Mesenchymal stem cell (in vitro differentiated cells and primary cell): ENCODE measurements around the gene GTF3C1.

Source experiments
- DNase-seq: peaks from one replicate; pipeline ENCODE4 v3.0.0-alpha.2; 2013
- H2AFZ ChIP-seq: one replicate; pipeline ENCODE4 v1.6.1; 2013; ENCODE audit warnings: low read depth, mild to moderate bottlenecking, control low read depth, inconsistent platforms, low read length, moderate library complexity
- H2AK5ac ChIP-seq: 2 replicates; pipeline ENCODE4 v1.6.1; 2013; ENCODE audit warnings: low read length, moderate library complexity, mild to moderate bottlenecking, inconsistent platforms; ENCODE audit not compliant: severe bottlenecking
- H2BK120ac ChIP-seq: one replicate; pipeline ENCODE4 v1.6.1; 2013; ENCODE audit warnings: low read depth, mild to moderate bottlenecking, inconsistent platforms, low read length, moderate library complexity
- H2BK12ac ChIP-seq, 2 experiments: one replicate each; pipeline ENCODE4 v1.6.1; 2013; ENCODE audit warnings: inconsistent platforms in 2 of 2, low read length in 2 of 2, mild to moderate bottlenecking in 2 of 2, moderate library complexity in 2 of 2, control low read depth in 1 of 2
- H2BK15ac ChIP-seq: one replicate; pipeline ENCODE4 v1.6.1; 2013; ENCODE audit warnings: mild to moderate bottlenecking, low read depth, inconsistent platforms; ENCODE audit not compliant: poor library complexity, severe bottlenecking
- H2BK5ac ChIP-seq: 2 replicates; pipeline ENCODE4 v1.6.1; 2013; ENCODE audit warnings: low read depth, mild to moderate bottlenecking, low read length, control low read depth, inconsistent platforms; ENCODE audit not compliant: poor library complexity, severe bottlenecking
- H3K14ac ChIP-seq, 2 experiments: one replicate each; pipeline ENCODE4 v1.6.1; 2013; ENCODE audit warnings: inconsistent platforms in 2 of 2, low read length in 2 of 2, control low read depth in 1 of 2, mild to moderate bottlenecking in 1 of 2, moderate library complexity in 1 of 2
- H3K18ac ChIP-seq, 2 experiments: one replicate each; pipeline ENCODE4 v1.6.1; 2013; ENCODE audit warnings: inconsistent platforms in 2 of 2, low read length in 2 of 2, control low read depth in 1 of 2, low read depth in 1 of 2, mild to moderate bottlenecking in 1 of 2
- H3K23ac ChIP-seq, 2 experiments: one replicate each; pipeline ENCODE4 v1.6.1; 2013; ENCODE audit warnings: inconsistent platforms in 2 of 2, low read length in 2 of 2, mild to moderate bottlenecking in 2 of 2, moderate library complexity in 2 of 2, control low read depth in 1 of 2
- H3K27ac ChIP-seq: 2 replicates; pipeline ENCODE4 v1.5.1; 2013; ENCODE audit warnings: mild to moderate bottlenecking, moderate library complexity, low read length, control low read depth, inconsistent platforms; ENCODE audit not compliant: poor library complexity, severe bottlenecking
- H3K27me3 ChIP-seq, 2 experiments: 2 replicates each; pipeline versions ENCODE4 v1.6.1 to v1.7.0; 2013; ENCODE audit warnings: low read length in 2 of 2, mild to moderate bottlenecking in 2 of 2, moderate library complexity in 2 of 2, control low read depth in 1 of 2, inconsistent platforms in 1 of 2; ENCODE audit not compliant: control insufficient read depth in 1 of 2, insufficient read depth in 1 of 2
- H3K36me3 ChIP-seq, 2 experiments: 2 replicates each; pipeline versions ENCODE4 v1.6.1 to v1.7.0; 2013; ENCODE audit warnings: low read length in 2 of 2, control low read depth in 1 of 2, inconsistent platforms in 1 of 2, low read depth in 1 of 2, mild to moderate bottlenecking in 1 of 2; ENCODE audit not compliant: insufficient read depth in 2 of 2, control insufficient read depth in 1 of 2
- H3K4ac ChIP-seq, 2 experiments: one replicate each; pipeline ENCODE4 v1.6.1; 2013; ENCODE audit warnings: inconsistent platforms in 2 of 2, low read length in 2 of 2, mild to moderate bottlenecking in 2 of 2, moderate library complexity in 2 of 2, control low read depth in 1 of 2, low read depth in 1 of 2
- H3K4me1 ChIP-seq: 2 replicates; pipeline ENCODE4 v1.6.1; 2013; ENCODE audit warnings: low read depth, low read length, control low read depth; ENCODE audit not compliant: control insufficient read depth, insufficient read depth
- H3K4me2 ChIP-seq: 2 replicates; pipeline ENCODE4 v1.6.1; 2013; ENCODE audit warnings: low read length, mild to moderate bottlenecking, inconsistent platforms; ENCODE audit not compliant: poor library complexity, severe bottlenecking
- H3K4me3 ChIP-seq, 2 experiments: 2 replicates each; pipeline versions ENCODE4 v1.5.1 to v1.7.0; 2013; ENCODE audit warnings: low read length in 2 of 2, mild to moderate bottlenecking in 2 of 2, control low read depth in 1 of 2, low read depth in 1 of 2; ENCODE audit not compliant: insufficient read depth in 1 of 2
- H3K79me1 ChIP-seq: replicated peaks from 2 replicates; pipeline ENCODE4 v1.6.1; 2013; ENCODE audit warnings: mild to moderate bottlenecking, control low read depth, low read length, inconsistent platforms; ENCODE audit not compliant: poor library complexity, severe bottlenecking
- H3K9ac ChIP-seq: 2 replicates; pipeline ENCODE4 v1.7.0; 2013; ENCODE audit warnings: mild to moderate bottlenecking, low read length, moderate library complexity
- H3K9me3 ChIP-seq: 2 replicates; pipeline ENCODE4 v1.7.0; 2013; ENCODE audit warnings: mild to moderate bottlenecking, low read length; ENCODE audit not compliant: control insufficient read depth
- H4K8ac ChIP-seq: one replicate; pipeline ENCODE4 v1.6.1; 2013; ENCODE audit warnings: inconsistent platforms, mild to moderate bottlenecking, low read length, moderate library complexity
- H4K91ac ChIP-seq: one replicate; pipeline ENCODE4 v1.6.1; 2013; ENCODE audit warnings: mild to moderate bottlenecking, low read length, inconsistent platforms
- WGBS: methylation state at CpG from one replicate; pipeline ENCODE4 v1.1.7; 2013; ENCODE audit warnings: mixed read lengths; 5-methylcytosine and 5-hydroxymethylcytosine counted together

Gene GTF3C1

GRCh38 chr16:27489906-27490305, 59.8 kb downstream of the GTF3C1 start:
- no peak overlapping the region for H2AK5ac ChIP-seq
- H2BK12ac ChIP-seq, result no peak overlapping the region
- no peaks in the 10 kb centered on the region for H3K27me3 ChIP-seq
- no peak overlapping the region for H4K91ac ChIP-seq
- H4K8ac ChIP-seq, result no peak overlapping the region
- no peak overlapping the region for H3K4me3 ChIP-seq
- H2BK120ac ChIP-seq, result no peak overlapping the region
- H3K4me1 ChIP-seq, result peaks cover 14% of the 10 kb centered on the region
- no peak overlapping the region for H3K14ac ChIP-seq
- peaks cover 28% of the 10 kb centered on the region for H3K79me1 ChIP-seq
- H3K36me3 ChIP-seq, result peaks cover 74 to 98% of the 10 kb centered on the region in 2 experiments
- no peak overlapping the region for H2BK5ac ChIP-seq
- WGBS, result 98% methylated on average over 6 of the region's 7 CpGs
- no peak overlapping the region for H3K4me2 ChIP-seq
- no peak overlapping the region for H3K9ac ChIP-seq
- no peak for DNase-seq
- no peak overlapping the region for H3K23ac ChIP-seq
- H3K18ac ChIP-seq, result no peak overlapping the region
- H3K27ac ChIP-seq, result no peak overlapping the region
- no peak overlapping the region for H3K4ac ChIP-seq
- H2BK15ac ChIP-seq, result no peak overlapping the region
- H2AFZ ChIP-seq, result no peak overlapping the region
- no peaks in the 10 kb centered on the region for H3K9me3 ChIP-seq

GRCh38 chr16:27489421-27489820, 60.3 kb downstream of the GTF3C1 start:
- no peak overlapping the region for H3K14ac ChIP-seq
- 96% methylated on average over 21 of the region's 21 CpGs for WGBS
- H3K4me2 ChIP-seq, result no peak overlapping the region
- no peak overlapping the region for H3K9ac ChIP-seq
- H3K27ac ChIP-seq, result no peak overlapping the region
- no peak overlapping the region for H2BK5ac ChIP-seq
- H3K4me3 ChIP-seq, result no peak overlapping the region
- peaks cover 24% of the 10 kb centered on the region for H3K79me1 ChIP-seq
- no peak overlapping the region for H2BK12ac ChIP-seq
- H3K23ac ChIP-seq, result no peak overlapping the region
- DNase-seq, result no peak
- no peak overlapping the region for H2BK15ac ChIP-seq
- no peak overlapping the region for H2AK5ac ChIP-seq
- peaks cover 74 to 98% of the 10 kb centered on the region in 2 experiments for H3K36me3 ChIP-seq
- no peak overlapping the region for H3K4ac ChIP-seq
- H3K4me1 ChIP-seq, result peaks cover 14% of the 10 kb centered on the region
- no peak overlapping the region for H3K18ac ChIP-seq
- no peak overlapping the region for H2BK120ac ChIP-seq
- peak overlapping the region; percentile 47 for H4K91ac ChIP-seq
- peak overlapping the region; percentile 69 for H4K8ac ChIP-seq
- H2AFZ ChIP-seq, result no peak overlapping the region
- no peaks in the 10 kb centered on the region for H3K27me3 ChIP-seq
- H3K9me3 ChIP-seq, result no peaks in the 10 kb centered on the region

GRCh38 chr16:27486760-27487159, 63.0 kb downstream of the GTF3C1 start:
- Histone ChIP-seq H3K27me3 (no peaks in the 10 kb centered on the region), H3K4me2 (no peak overlapping the region), H2BK120ac (no peak overlapping the region), H3K4me3 (no peak overlapping the region), H3K9ac (no peak overlapping the region), H3K23ac (no peak overlapping the region), H3K79me1 (peaks cover 28% of the 10 kb centered on the region), H2AK5ac (no peak overlapping the region), H3K18ac (no peak overlapping the region), H3K36me3 (peaks cover 85 to 100% of the 10 kb centered on the region in 2 experiments), H2BK15ac (no peak overlapping the region), H4K91ac (no peak overlapping the region), H3K4ac (no peak overlapping the region), H3K9me3 (no peaks in the 10 kb centered on the region), H2BK5ac (no peak overlapping the region), H2AFZ (no peak overlapping the region), H4K8ac (no peak overlapping the region), H3K14ac (no peak overlapping the region), H2BK12ac (no peak overlapping the region), H3K27ac (no peak overlapping the region), H3K4me1 (peaks cover 9% of the 10 kb centered on the region)
- DNase-seq, result no peak
- 98% methylated on average over 3 of the region's 3 CpGs for WGBS

- H3K18ac ChIP-seq, result no peak overlapping the region
- H3K14ac ChIP-seq, result no peak overlapping the region
These were observed 63.4 kb downstream of the GTF3C1 start for GRCh38 chr16:27486344-27486743.

More at GRCh38 chr16:27486344-27486743, 63.4 kb downstream of the GTF3C1 start:
- H3K4me1 ChIP-seq, result peaks cover 7% of the 10 kb centered on the region
- H3K9me3 ChIP-seq, result no peaks in the 10 kb centered on the region
- no peak for DNase-seq
- no peak overlapping the region for H2BK12ac ChIP-seq
- H3K9ac ChIP-seq, result no peak overlapping the region
- H3K79me1 ChIP-seq, result peaks cover 28% of the 10 kb centered on the region
- no peak overlapping the region for H2BK120ac ChIP-seq
- no peak overlapping the region for H3K27ac ChIP-seq
- H2BK5ac ChIP-seq, result no peak overlapping the region
- WGBS, result 98% methylated on average over 8 of the region's 8 CpGs
- no peak overlapping the region for H2AFZ ChIP-seq
- no peak overlapping the region for H4K8ac ChIP-seq
- H3K4ac ChIP-seq, result no peak overlapping the region
- H2BK15ac ChIP-seq, result no peak overlapping the region
- no peak overlapping the region for H2AK5ac ChIP-seq
- H4K91ac ChIP-seq, result no peak overlapping the region
- H3K23ac ChIP-seq, result no peak overlapping the region
- H3K36me3 ChIP-seq, result peaks cover 85 to 100% of the 10 kb centered on the region in 2 experiments
- H3K4me3 ChIP-seq, result no peak overlapping the region
- no peaks in the 10 kb centered on the region for H3K27me3 ChIP-seq
- no peak overlapping the region for H3K4me2 ChIP-seq
